T follicular helper cell (primary cell): ENCODE data around the gene GRK6.

Experiments
- DNase-seq: peaks from one replicate; pipeline ENCODE4 v3.0.0-alpha.2; 2020; ENCODE audit warnings: low read depth

The GRK6 gene

GRCh38 chr5:177487144-177487543 lies 60.7 kb downstream of the GRK6 start:
- no peak for DNase-seq

- no peak for DNase-seq
Measured at GRCh38 chr5:177487975-177488374, 61.5 kb downstream of the GRK6 start.

GRCh38 chr5:177489119-177489716 lies 62.7 kb downstream of the GRK6 start:
- DNase-seq: no peak

GRCh38 chr5:177490311-177490991 lies 64.0 kb downstream of the GRK6 start:
- no peak for DNase-seq

- DNase-seq: no peak
Measured at GRCh38 chr5:177490992-177491391, 64.5 kb downstream of the GRK6 start.

GRCh38 chr5:177491429-177491945 lies 65.0 kb downstream of the GRK6 start:
- DNase-seq: no peak

GRCh38 chr5:177491983-177492746 lies 65.7 kb downstream of the GRK6 start:
- DNase-seq: no peak
